Kidney (tissue), 14 donors: ENCODE data around the gene GRAMD1C. TPM values are rescaled to one million over a fixed set of nuclear protein-coding genes. Genes with fewer than 3 reads are reported as not detected.

ENCODE experiments used
- DNase-seq, 5 donors: peaks; one replicate each; pipeline ENCODE4 v3.0.0-alpha.2; 2013 to 2020
- FAIRE-seq: peaks from 2 replicates; lab custom pipeline; 2012; peaks lifted over from hg19 to GRCh38; lab: Jason Lieb, UNC
- H3K27ac ChIP-seq, 2 donors: one replicate each; pipeline ENCODE4 v1.7.0; 2013; ENCODE audit warnings: low read depth in 2 of 2, low read length in 2 of 2, inconsistent platforms in 1 of 2
- H3K27me3 ChIP-seq: one replicate; pipeline ENCODE4 v1.7.1; 2013; ENCODE audit warnings: low read length, inconsistent platforms; ENCODE audit not compliant: control insufficient read depth, insufficient read depth
- H3K36me3 ChIP-seq, 3 donors: one replicate each; pipeline versions ENCODE4 v1.7.0 to v1.7.1; 2013; ENCODE audit warnings: low read length in 3 of 3, control low read depth in 1 of 3, inconsistent platforms in 1 of 3; ENCODE audit not compliant: insufficient read depth in 3 of 3, control insufficient read depth in 2 of 3
- H3K4me1 ChIP-seq, 3 donors: one replicate each; pipeline versions ENCODE4 v1.7.0 to v1.7.1; 2013; ENCODE audit warnings: low read length in 3 of 3, inconsistent platforms in 1 of 3, low read depth in 1 of 3; ENCODE audit not compliant: control insufficient read depth in 2 of 3, insufficient read depth in 2 of 3
- H3K4me3 ChIP-seq, 3 donors: one replicate each; pipeline versions ENCODE4 v1.7.0 to v1.8.1; 2013; ENCODE audit warnings: low read length in 3 of 3, control low read depth in 1 of 3, inconsistent platforms in 1 of 3
- H3K9ac ChIP-seq, 3 donors: one replicate each; pipeline versions ENCODE4 v1.7.0 to v1.7.1; 2013; ENCODE audit warnings: low read length in 3 of 3, control low read depth in 1 of 3, inconsistent platforms in 1 of 3
- H3K9me3 ChIP-seq, 3 donors: one replicate each; pipeline versions ENCODE4 v1.7.0 to v1.7.1; 2013; ENCODE audit warnings: low read length in 3 of 3, control low read depth in 1 of 3, inconsistent platforms in 1 of 3; ENCODE audit not compliant: control insufficient read depth in 2 of 3, insufficient read depth in 1 of 3
- CTCF ChIP-seq: IDR thresholded peaks from 3 replicates; pipeline ENCODE4 v1.5.1; 2012; ENCODE audit warnings: mild to moderate bottlenecking, moderate library complexity, borderline replicate concordance; ENCODE audit not compliant: insufficient read depth; ENCODE audit errors: extremely low read depth
- intact Hi-C: fragments of 100-400 bp; cut with DNase I; formaldehyde crosslinking; loops from one replicate; pipeline ENCODE4 v1.11.1; 2022
- polyA plus RNA-seq: library from polyadenylated mRNA; stranded (reverse); fragments of 350-450 nt; fragmentation: Illumina TruSeq; extraction: RNeasy Lipid Tissue Mini Kit (QIAGEN cat#74804); gene quantifications from one replicate; pipeline ENCODE4 v1.2.3, GENCODE V29; 2014; ENCODE audit warnings: low read depth, low replicate concordance; ENCODE audit not compliant: insufficient read depth
- total RNA-seq: library from RNA; stranded (reverse); fragmentation: NEBNext Ultra II Directional; extraction: Animal tissue kit (Norgen Biotek cat#: 25700); gene quantifications from one replicate; pipeline ENCODE4 v1.2.1, GENCODE V29; 2021
- donor health status: control.
- donor health status: control.
- donor health status: control.
- donor health status: control.
- donor health status: control.
- donor health status: DM: yes; HTN: yes; CAD: no.
- donor health status: Normal renal cell carcinoma (clear cell type).

The GRAMD1C gene
- total and polyA plus RNA-seq, 2 donors from 2014 or later: 21.0 TPM

GRCh38 chr3:113795693-113796092, 42.9 kb upstream of the GRAMD1C start:
- H3K27me3 ChIP-seq: no peaks in the 10 kb centered on the region
- peaks cover 4 to 52% (median 17%) of the 10 kb centered on the region in 3 donors for H3K36me3 ChIP-seq
- H3K4me3 ChIP-seq: no peak overlapping the region
- H3K9ac ChIP-seq: no peak overlapping the region
- DNase-seq (no peak), FAIRE-seq (peak; percentile 51)
- no peak for TF ChIP-seq CTCF
- intact Hi-C loops: no loop called here
- H3K9me3 ChIP-seq: no peaks in the 10 kb centered on the region
- H3K4me1 ChIP-seq: no peaks in the 10 kb centered on the region
- no peak overlapping the region for H3K27ac ChIP-seq

DNA sequence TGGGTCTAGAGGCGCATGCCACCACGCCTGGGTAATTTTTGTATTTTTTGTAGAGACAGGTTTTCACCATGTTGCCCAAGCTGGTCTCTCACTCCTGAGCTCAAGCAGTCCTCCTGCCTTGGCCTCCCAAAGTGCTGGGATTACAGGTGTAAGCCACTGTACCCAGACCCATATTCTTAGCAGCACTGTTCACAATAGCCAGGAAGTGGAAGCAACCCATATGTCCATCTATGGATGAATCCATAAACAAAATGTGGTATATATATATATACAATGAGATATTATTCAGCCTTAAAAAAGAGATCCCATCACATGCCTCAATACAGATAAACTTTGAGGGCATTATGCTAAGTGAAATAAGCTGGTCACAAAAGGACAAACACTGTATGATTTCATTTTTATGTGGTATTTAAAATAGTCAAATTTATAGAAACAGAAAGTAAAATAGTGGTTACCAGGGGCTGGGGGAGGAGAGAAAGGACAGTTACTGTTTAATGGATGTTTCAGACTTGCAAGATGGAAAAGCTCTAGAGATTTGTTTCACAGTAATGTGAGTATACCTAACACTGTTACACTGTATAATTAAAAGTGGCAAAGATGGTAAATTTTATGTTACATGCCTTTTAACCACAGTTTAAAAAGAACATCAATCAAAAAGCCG, 35.7 kb upstream of the GRAMD1C start:
- FAIRE-seq (no peak), DNase-seq (no peak)
- Histone ChIP-seq H3K9ac (no peak overlapping the region), H3K36me3 (peaks cover 7 to 36% (median 9%) of the 10 kb centered on the region in 3 donors), H3K4me1 (peaks cover 0 to 4% (median 0%) of the 10 kb centered on the region in 3 donors), H3K4me3 (no peak overlapping the region), H3K9me3 (no peaks in the 10 kb centered on the region), H3K27ac (no peak overlapping the region), H3K27me3 (no peaks in the 10 kb centered on the region)
- intact Hi-C loops: no loop called here
- TF ChIP-seq CTCF: no peak

GRCh38 chr3:113804661-113805060, 33.9 kb upstream of the GRAMD1C start:
- no peak for TF ChIP-seq CTCF
- no peaks in the 10 kb centered on the region for H3K9me3 ChIP-seq
- FAIRE-seq: peak; percentile 76
- H3K36me3 ChIP-seq: peaks cover 6 to 34% (median 8%) of the 10 kb centered on the region in 3 donors
- intact Hi-C loops: no loop called here
- no peaks in the 10 kb centered on the region for H3K27me3 ChIP-seq
- H3K9ac ChIP-seq: no peak overlapping the region
- H3K27ac ChIP-seq: peak overlapping the region; percentile 26 to 87
- peak overlapping the region in 2 of 3 donors; percentile 23 to 38 for H3K4me3 ChIP-seq
- peak in 2 of 5 donors; percentile 36 to 53 for DNase-seq
- peaks cover 0 to 4% (median 0%) of the 10 kb centered on the region in 3 donors for H3K4me1 ChIP-seq

DNA sequence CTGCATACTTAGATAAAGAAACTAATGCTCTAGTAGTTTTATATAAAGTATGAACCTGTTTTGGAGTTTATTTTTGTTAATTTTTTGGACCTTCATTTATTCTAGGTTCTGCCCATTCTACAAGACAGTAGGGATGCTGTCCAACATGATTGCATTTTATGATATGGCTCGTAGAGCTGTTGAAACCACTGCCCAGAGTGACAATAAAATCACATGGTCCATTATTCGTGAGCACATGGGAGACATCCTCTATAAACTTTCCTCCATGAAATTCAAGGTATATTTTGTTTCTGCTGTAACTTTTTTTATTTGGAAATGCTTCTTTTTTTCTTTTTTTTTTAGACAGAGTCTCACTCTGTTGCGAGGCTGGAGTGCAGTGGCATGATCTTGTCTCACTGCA, 33.3 kb upstream of the GRAMD1C start:
- H3K9me3 ChIP-seq: no peaks in the 10 kb centered on the region
- peaks cover 6 to 29% (median 8%) of the 10 kb centered on the region in 3 donors for H3K36me3 ChIP-seq
- intact Hi-C loops: no loop called here
- peaks cover 0 to 4% (median 0%) of the 10 kb centered on the region in 3 donors for H3K4me1 ChIP-seq
- H3K27ac ChIP-seq: peak overlapping the region in 1 of 2 donors; percentile 14
- DNase-seq (no peak), FAIRE-seq (no peak)
- no peak overlapping the region for H3K4me3 ChIP-seq
- H3K9ac ChIP-seq: no peak overlapping the region
- no peak for TF ChIP-seq CTCF
- H3K27me3 ChIP-seq: no peaks in the 10 kb centered on the region
